ENCODE measurements around the gene TNKS1BP1. TPM values are rescaled to one million over a fixed set of nuclear protein-coding genes. Genes with fewer than 3 reads are reported as not detected.

Gene TNKS1BP1
- total RNA-seq, 4 donors from 2014 or later: 93.9 to 215 (median 124) TPM

DNA sequence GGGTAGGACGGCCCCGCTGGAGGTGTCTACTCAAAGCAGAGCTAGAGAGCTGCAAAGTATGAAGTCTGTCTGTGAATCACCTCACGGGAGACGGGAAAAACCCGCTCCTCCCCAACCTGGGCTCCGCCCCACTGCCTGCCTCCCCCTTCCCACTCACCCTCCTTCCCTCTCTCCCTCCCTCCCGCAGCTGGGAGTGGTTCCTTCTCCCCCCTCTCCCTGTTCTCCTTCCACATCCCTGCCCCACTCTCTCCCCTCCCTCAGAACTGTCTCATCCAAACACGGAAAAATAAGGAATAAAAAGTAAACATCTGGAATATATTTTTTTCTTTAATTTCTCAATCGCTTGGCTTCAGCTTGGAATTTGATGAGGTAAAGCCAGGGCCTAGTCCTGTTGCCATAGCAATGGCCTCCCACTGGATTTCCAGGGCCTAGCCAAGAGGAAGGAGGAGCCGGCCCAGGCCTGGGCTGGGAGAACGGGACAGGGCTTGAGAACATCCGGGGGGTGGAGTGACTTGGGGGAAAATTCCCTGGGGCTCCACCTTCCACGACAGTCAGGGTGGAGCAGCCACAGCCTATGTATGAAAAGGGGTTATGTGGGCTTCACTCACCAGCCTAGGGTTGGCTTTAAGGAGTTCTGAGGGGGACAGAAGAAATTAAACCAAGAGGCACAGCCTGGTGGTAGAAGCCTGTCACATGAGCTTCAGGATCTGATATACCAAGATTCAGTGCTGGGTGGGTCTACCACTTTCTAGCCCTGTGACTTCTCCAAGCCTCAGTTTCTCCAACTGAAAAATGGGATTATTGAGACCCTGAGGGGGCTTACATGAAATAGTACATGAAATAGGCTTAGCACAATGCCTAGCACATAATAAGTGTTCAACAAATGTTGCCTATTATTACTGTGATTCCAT is 2.2 kb downstream of the TNKS1BP1 start:
- peak; percentile 98 for DNase-seq (ENCODE audit: extremely low spot score)
- no peaks in the 10 kb centered on the region for H3K9me3 ChIP-seq
- peaks cover 17 to 51% (median 43%) of the 10 kb centered on the region in 4 donors for H3K36me3 ChIP-seq
- TF ChIP-seq, protein P1, sequence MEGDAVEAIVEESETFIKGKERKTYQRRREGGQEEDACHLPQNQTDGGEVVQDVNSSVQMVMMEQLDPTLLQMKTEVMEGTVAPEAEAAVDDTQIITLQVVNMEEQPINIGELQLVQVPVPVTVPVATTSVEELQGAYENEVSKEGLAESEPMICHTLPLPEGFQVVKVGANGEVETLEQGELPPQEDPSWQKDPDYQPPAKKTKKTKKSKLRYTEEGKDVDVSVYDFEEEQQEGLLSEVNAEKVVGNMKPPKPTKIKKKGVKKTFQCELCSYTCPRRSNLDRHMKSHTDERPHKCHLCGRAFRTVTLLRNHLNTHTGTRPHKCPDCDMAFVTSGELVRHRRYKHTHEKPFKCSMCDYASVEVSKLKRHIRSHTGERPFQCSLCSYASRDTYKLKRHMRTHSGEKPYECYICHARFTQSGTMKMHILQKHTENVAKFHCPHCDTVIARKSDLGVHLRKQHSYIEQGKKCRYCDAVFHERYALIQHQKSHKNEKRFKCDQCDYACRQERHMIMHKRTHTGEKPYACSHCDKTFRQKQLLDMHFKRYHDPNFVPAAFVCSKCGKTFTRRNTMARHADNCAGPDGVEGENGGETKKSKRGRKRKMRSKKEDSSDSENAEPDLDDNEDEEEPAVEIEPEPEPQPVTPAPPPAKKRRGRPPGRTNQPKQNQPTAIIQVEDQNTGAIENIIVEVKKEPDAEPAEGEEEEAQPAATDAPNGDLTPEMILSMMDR (IDR thresholded peaks at IDR 0.05): peak in 1 of 3 experiments; percentile 2
- peak; percentile 16 for TF ChIP-seq POLR2A (IDR thresholded peaks at IDR 0.05; ENCODE audit: low read depth)
- no peak for TF ChIP-seq EP300 (IDR thresholded peaks at IDR 0.05)
- TF ChIP-seq POLR2AphosphoS5 (IDR thresholded peaks at IDR 0.05): peak; percentile 75 to 86
- H3K4me3 ChIP-seq: peak overlapping the region; percentile 79 to 91 (median 89)
- peaks cover 55 to 82% (median 81%) of the 10 kb centered on the region in 4 donors for H3K4me1 ChIP-seq
- peak overlapping the region; percentile 94 to 98 (median 98) for H3K27ac ChIP-seq (replicated peaks in 1 of 4)
- 20% methylated on average over 13 of the region's 13 CpGs for WGBS
- intact Hi-C loops (cut with DNase I): loop anchor here (10.0 kb wide), 1 partner anchor 342 kb away; the partner anchor contains the start of gene ZDHHC5
- H3K27me3 ChIP-seq: no peaks in the 10 kb centered on the region

DNA sequence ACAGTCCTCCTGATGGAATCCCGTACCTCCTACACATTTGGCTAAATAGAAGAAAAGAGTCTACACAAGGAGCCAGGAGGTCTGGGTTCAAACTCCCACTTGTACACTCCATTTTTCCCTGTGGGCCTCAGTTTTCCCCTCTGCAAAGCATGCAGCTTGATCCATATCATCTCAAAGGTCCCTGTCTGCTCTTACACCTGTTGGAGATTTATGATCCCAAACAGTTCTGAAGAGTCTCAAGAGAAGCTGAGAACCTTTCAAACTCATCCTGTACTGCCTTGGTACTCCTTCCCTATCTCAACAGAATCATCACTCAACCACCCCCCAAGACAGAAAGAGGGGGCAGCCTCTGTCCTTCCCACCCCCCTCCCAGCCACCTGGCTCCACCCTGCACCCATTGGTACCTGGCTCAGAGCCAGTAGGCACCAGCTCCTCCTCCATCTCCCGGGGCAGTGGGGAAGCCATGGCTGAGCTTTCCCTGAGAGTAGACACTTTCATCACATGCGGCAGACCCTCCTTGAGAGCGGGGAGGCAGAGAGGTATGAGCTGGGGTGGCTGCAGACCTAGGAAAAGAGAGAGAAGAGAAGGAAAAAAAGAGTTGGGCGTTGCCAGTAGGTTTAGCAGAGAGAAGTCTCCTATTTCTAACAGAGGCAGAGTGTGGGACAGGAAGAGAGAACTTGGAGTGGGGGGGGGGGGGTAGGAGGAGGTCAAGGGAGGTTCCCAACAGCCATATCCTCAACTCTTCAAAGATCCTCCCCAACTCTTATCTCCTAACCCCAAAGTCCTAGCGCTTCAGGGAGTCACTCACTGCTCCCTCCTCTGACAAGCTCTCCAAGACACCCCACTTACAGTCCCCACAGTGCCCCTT is 3.1 kb downstream of the TNKS1BP1 start:
- WGBS: 38% methylated on average over 6 of the region's 6 CpGs
- peaks cover 57 to 89% (median 86%) of the 10 kb centered on the region in 4 donors for H3K4me1 ChIP-seq
- TF ChIP-seq POLR2AphosphoS5 (IDR thresholded peaks at IDR 0.05) (no peak), POLR2A (IDR thresholded peaks at IDR 0.05; ENCODE audit: low read depth) (no peak), EP300 (IDR thresholded peaks at IDR 0.05) (no peak)
- TF ChIP-seq, protein P1 (IDR thresholded peaks at IDR 0.05): no peak
- peaks cover 19 to 51% (median 43%) of the 10 kb centered on the region in 4 donors for H3K36me3 ChIP-seq
- H3K27ac ChIP-seq (replicated peaks in 1 of 4): peak overlapping the region; percentile 94 to 98 (median 98)
- no peaks in the 10 kb centered on the region for H3K27me3 ChIP-seq
- DNase-seq (ENCODE audit: extremely low spot score): no peak
- intact Hi-C loops (cut with DNase I): loop anchor here (10.0 kb wide), 1 partner anchor 343 kb away; the partner anchor contains the start of gene ZDHHC5
- H3K4me3 ChIP-seq: peak overlapping the region; percentile 79 to 91 (median 89)
- no peaks in the 10 kb centered on the region for H3K9me3 ChIP-seq

DNA sequence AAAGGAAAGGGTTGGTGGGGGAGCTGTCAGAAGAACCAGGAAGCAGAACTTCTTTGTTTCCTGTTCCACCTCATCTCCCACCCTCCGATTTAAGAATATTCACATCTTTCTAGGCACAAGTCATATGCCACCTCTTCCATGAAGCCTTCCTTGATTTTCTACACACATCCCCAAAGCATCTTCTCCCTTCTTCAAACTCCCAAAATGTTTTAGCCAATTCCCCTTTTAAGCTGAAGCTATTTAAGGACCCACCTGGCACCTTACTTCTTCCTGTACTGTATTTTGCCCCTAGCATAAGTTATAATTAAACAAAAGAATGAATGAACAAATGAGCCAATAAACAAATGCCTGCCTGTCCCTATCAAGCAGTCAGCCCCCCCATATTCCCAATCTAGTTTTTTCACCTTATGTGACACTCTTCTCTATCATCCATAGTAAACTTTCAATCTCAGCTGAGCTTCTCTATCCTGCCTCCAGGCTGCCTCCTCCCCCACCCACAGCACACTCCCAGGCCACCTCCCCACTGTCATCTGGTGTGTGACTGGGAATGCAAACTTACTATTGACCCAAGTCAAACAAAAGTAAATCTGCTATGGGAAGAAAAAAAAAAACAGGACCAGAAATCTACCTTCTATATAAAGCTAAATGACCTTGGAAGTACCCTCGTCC is 3.9 kb downstream of the TNKS1BP1 start:
- intact Hi-C loops (cut with DNase I): loop anchor here (10.0 kb wide), 1 partner anchor 344 kb away; the partner anchor contains the start of gene ZDHHC5
- no peaks in the 10 kb centered on the region for H3K9me3 ChIP-seq
- H3K4me3 ChIP-seq: peak overlapping the region; percentile 79 to 91 (median 89)
- no peak for DNase-seq (ENCODE audit: extremely low spot score)
- H3K4me1 ChIP-seq: peaks cover 57 to 89% (median 86%) of the 10 kb centered on the region in 4 donors
- peaks cover 25 to 56% (median 46%) of the 10 kb centered on the region in 4 donors for H3K36me3 ChIP-seq
- 58% methylated on average over 2 of the region's 2 CpGs for WGBS
- TF ChIP-seq POLR2A (IDR thresholded peaks at IDR 0.05; ENCODE audit: low read depth) (no peak), POLR2AphosphoS5 (IDR thresholded peaks at IDR 0.05) (no peak), EP300 (IDR thresholded peaks at IDR 0.05) (no peak)
- TF ChIP-seq, protein P1 (IDR thresholded peaks at IDR 0.05): no peak
- no peaks in the 10 kb centered on the region for H3K27me3 ChIP-seq
- peak overlapping the region; percentile 94 to 98 (median 98) for H3K27ac ChIP-seq (replicated peaks in 1 of 4)
